ENCODE measurements around the gene AMFR.

GRCh38 chr16:56327929-56328258 is 97.5 kb downstream of the AMFR start:
- TF ChIP-seq CTCF (conservative IDR thresholded peaks at IDR 0.05 in 1 of 2, IDR thresholded peaks at IDR 0.05 in 1 of 2; ENCODE audit: extremely low read depth in 1 of 2, insufficient read depth in 1 of 2, low read depth in 1 of 2, low read length in 2 of 2) (no peak), EZH2 (IDR thresholded peaks at IDR 0.05; ENCODE audit: borderline replicate concordance, low read length) (no peak)
